Stromal cell of bone marrow (primary cell): Measurements from ENCODE around the gene TMBIM4.
A peak's percentile ranks its signal among the peaks of the same experiment; 100 is the strongest.

Source experiments
- DNase-seq: peaks from one replicate; pipeline ENCODE4 v3.0.0-alpha.2; 2012; ENCODE audit warnings: low read depth

TMBIM4 gene

GRCh38 chr12:66090157-66090556 is 79.6 kb downstream of the TMBIM4 start:
- DNase-seq: no peak

DNA sequence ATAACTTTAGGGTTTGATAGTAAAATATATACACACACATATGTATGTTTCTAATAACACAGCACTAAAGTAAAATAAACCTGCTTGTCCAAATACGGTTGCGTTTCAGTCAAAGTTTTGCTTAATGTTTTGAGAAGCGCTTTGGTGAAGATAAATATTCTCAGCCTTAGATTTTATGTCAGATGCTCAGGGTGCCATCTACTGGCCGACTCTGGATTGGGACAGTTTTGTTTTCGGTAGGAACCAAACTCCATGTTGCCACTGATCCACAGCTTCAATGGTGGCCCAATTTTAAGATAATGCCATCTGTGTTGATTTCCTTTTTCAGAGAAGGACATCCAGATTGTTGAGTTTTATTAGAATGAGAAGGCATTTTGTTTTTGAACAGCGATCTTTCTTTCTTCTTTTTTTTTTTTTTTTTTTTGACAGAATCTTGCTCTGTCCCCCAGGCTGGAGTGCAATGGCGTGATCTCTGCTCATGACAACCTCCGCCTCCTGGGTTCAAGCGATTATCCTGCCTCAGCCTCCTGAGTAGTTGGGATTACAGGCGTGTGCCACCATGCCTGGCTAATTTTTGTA is 82.3 kb downstream of the TMBIM4 start:
- peak; percentile 72 for DNase-seq

DNA sequence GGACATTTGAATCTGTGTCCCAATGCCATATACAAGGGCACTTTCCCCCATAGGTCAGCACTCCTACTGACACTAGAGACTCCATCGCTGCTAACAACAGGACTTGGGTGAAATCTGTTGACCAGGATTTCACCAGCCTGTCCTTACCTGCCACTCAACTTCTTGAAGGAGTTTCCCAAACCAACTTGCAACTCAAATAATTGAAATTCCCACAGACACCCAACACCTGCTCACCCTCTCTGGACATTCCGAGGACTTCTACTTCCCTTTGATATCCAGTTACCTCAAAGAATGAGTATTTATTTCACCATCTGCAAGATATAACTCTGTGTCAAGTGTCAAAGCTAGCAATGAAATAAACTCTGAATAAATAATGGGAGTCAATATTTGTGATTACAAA is 83.8 kb downstream of the TMBIM4 start:
- DNase-seq: no peak
